ENCODE results near the gene OR6Q1.

- TF ChIP-seq CTCF (conservative IDR thresholded peaks at IDR 0.05; ENCODE audit: low read depth, low read length) (no peak), EZH2 (IDR thresholded peaks at IDR 0.05; ENCODE audit: borderline replicate concordance, low read depth, low read length, poor library complexity, severe bottlenecking) (no peak)
Observed at GRCh38 chr11:58027341-58027740, 3.4 kb upstream of the OR6Q1 start.
